Mucosa of stomach (tissue), 1 donor: Measurements from ENCODE around the gene USP3.

Experiments
- H3K27me3 ChIP-seq: one replicate; pipeline ENCODE4 v1.7.0; 2013; ENCODE audit warnings: mild to moderate bottlenecking, low read length; ENCODE audit not compliant: control insufficient read depth, insufficient read depth
- H3K36me3 ChIP-seq: one replicate; pipeline ENCODE4 v1.7.0; 2013; ENCODE audit warnings: low read length; ENCODE audit not compliant: control insufficient read depth, insufficient read depth
- H3K4me1 ChIP-seq: one replicate; pipeline ENCODE4 v1.7.0; 2013; ENCODE audit warnings: mild to moderate bottlenecking, low read length; ENCODE audit not compliant: control insufficient read depth, insufficient read depth
- H3K4me3 ChIP-seq: one replicate; pipeline ENCODE4 v1.7.0; 2013; ENCODE audit warnings: low read length
- H3K9ac ChIP-seq: one replicate; pipeline ENCODE4 v1.7.0; 2013; ENCODE audit warnings: mild to moderate bottlenecking, low read length, moderate library complexity
- H3K9me3 ChIP-seq: one replicate; pipeline ENCODE4 v1.7.0; 2013; ENCODE audit warnings: mild to moderate bottlenecking, low read length, moderate library complexity; ENCODE audit not compliant: control insufficient read depth
- donor health status: Pancreatic carcinoma.

Gene USP3

GRCh38 chr15:63491979-63492378 lies 12.4 kb upstream of the USP3 start:
- no peaks in the 10 kb centered on the region for H3K27me3 ChIP-seq
- no peak overlapping the region for H3K9ac ChIP-seq
- peaks cover 10% of the 10 kb centered on the region for H3K4me1 ChIP-seq
- H3K36me3 ChIP-seq, result no peaks in the 10 kb centered on the region
- H3K4me3 ChIP-seq, result no peak overlapping the region
- no peaks in the 10 kb centered on the region for H3K9me3 ChIP-seq

DNA sequence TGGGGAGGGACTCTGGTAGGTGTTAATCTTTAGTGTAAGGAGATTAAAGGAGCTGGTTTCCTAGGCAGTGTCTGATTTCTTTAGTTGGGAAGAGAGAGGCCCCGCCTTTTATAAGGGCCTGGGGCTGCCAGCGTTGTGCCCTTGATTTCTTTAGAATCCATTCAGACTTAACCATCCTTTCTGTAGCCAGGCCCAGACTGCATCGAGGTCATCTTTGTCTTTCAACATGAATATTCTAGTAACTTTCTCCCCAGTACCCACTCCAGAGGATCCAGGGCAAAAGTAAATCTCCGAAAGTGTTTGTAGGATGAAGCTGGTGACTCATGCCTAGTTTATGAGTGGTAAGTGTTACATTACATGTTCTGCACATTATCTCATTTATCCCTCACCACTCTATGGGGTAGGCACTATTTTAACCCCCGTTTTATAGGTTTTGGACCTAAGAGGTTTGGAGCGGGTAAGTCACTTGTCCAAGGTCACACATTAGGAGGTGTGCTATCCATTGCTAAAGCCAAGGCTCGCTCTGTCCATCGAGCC lies 11.8 kb upstream of the USP3 start:
- no peaks in the 10 kb centered on the region for H3K36me3 ChIP-seq
- H3K9ac ChIP-seq, result no peak overlapping the region
- no peaks in the 10 kb centered on the region for H3K9me3 ChIP-seq
- H3K4me1 ChIP-seq, result peaks cover 14% of the 10 kb centered on the region
- H3K4me3 ChIP-seq, result no peak overlapping the region
- no peaks in the 10 kb centered on the region for H3K27me3 ChIP-seq

DNA sequence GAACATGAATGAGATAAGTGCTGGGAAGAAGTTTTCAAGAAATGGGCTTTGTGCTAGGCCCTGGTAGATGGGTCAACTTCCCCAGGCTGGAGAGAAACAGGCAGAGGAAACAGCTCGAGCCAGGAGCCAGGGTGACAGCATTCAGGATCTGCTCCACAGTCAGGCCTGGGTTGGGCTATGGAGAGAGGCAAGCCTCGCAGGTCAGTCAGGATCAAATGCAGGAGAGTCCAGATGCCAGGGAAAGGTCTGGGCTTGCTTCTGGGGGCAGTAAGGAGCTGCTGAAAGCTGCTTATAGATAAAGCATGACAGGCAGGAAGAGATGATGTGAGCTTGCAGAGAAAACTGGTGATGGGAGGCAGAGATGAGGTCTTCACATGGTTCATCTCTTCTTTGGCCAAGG lies 11.0 kb upstream of the USP3 start:
- H3K4me3 ChIP-seq, result no peak overlapping the region
- H3K27me3 ChIP-seq, result no peaks in the 10 kb centered on the region
- H3K9me3 ChIP-seq, result no peaks in the 10 kb centered on the region
- no peaks in the 10 kb centered on the region for H3K36me3 ChIP-seq
- no peak overlapping the region for H3K9ac ChIP-seq
- H3K4me1 ChIP-seq, result peaks cover 21% of the 10 kb centered on the region

- Histone ChIP-seq H3K36me3 (no peaks in the 10 kb centered on the region), H3K9ac (no peak overlapping the region), H3K4me1 (peaks cover 29% of the 10 kb centered on the region), H3K9me3 (no peaks in the 10 kb centered on the region), H3K27me3 (no peaks in the 10 kb centered on the region), H3K4me3 (no peak overlapping the region)
Measured at GRCh38 chr15:63494408-63494807, 10.0 kb upstream of the USP3 start.

GRCh38 chr15:63495343-63495742 lies 9.1 kb upstream of the USP3 start:
- H3K4me1 ChIP-seq, result peaks cover 38% of the 10 kb centered on the region
- H3K4me3 ChIP-seq, result no peak overlapping the region
- no peak overlapping the region for H3K9ac ChIP-seq
- no peaks in the 10 kb centered on the region for H3K27me3 ChIP-seq
- no peaks in the 10 kb centered on the region for H3K9me3 ChIP-seq
- no peaks in the 10 kb centered on the region for H3K36me3 ChIP-seq

GRCh38 chr15:63495780-63496488 lies 8.5 kb upstream of the USP3 start:
- no peak overlapping the region for H3K4me3 ChIP-seq
- peaks cover 44% of the 10 kb centered on the region for H3K4me1 ChIP-seq
- no peaks in the 10 kb centered on the region for H3K27me3 ChIP-seq
- H3K9ac ChIP-seq, result no peak overlapping the region
- no peaks in the 10 kb centered on the region for H3K9me3 ChIP-seq
- no peaks in the 10 kb centered on the region for H3K36me3 ChIP-seq

DNA sequence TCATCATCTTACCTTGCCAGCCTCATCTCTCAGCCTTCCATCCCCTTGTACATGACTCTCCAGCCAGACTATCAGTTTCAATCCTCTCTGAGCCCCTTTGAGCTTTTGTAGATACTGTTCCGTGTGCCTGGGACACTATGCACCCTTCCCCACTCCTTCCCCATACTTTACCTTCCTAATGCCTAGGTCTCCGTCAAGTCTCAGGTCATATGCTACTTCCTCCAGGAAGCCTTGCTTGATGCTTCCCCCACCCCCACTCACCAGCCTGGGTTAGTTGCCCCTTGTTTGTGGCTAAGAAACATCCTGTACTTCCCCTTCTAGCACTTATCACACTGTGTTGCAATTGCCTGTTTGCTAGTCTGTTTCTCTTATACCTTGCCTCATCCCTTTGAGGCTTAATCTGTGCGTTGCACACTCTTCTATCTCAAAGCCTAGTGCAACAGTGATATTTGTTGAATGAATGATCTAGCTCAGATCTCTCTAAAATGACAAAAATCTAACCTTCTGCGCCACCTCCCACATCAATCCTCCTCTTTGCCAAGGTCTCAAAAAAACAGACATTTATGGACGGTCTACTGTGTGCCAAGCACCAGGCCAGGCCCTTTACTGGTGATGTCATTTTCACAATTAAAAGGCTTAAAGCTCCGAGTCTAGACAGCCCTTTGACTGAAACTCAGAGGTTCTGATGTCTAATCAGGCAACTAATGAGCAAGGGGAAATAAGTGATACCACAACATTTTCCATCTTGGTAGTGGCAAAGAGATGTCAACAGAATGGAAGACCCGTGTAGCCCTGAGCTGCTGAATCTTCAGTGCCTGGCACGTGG lies 6.5 kb upstream of the USP3 start:
- no peaks in the 10 kb centered on the region for H3K36me3 ChIP-seq
- no peak overlapping the region for H3K9ac ChIP-seq
- no peaks in the 10 kb centered on the region for H3K9me3 ChIP-seq
- H3K27me3 ChIP-seq, result no peaks in the 10 kb centered on the region
- peaks cover 59% of the 10 kb centered on the region for H3K4me1 ChIP-seq
- no peak overlapping the region for H3K4me3 ChIP-seq

DNA sequence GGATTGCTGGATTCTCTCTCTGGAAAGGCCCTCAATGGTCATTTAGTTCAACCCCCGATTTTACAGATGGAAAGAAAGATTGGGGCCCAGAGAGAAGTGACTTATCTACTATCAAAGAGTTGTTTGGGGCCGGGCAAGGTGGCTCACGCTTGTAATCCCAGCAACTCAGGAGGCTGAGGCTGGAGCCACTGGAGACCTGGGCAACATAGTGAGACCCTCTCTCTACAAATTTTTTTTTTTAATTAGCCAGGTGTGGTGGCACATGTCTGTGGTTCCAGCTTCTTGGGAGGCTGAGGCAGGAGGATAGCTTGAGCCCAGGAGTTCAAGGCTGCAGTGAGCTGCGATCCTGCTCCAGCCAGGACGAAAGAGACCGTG lies 5.2 kb upstream of the USP3 start:
- Histone ChIP-seq H3K9me3 (no peaks in the 10 kb centered on the region), H3K4me3 (no peak overlapping the region)

DNA sequence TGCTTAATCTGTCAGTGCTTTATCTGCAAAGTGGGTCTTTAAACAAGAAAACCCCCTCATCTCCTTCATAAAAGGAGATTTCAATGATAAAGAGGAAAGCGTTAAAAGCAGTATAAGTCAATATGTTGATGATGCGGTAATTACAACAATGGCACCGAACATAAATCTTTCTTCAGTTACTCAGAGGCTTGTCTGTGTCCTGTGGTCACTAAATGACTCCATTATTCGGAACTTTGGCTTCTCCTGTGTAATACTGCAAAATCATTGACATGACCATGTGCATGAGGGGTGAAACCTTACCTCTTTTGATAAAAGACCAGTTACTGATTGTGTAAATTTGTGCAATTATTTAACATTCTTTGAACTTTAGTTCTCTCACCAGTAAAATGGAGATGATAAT lies 4.8 kb upstream of the USP3 start:
- Histone ChIP-seq H3K4me1 (peaks cover 67% of the 10 kb centered on the region), H3K4me3 (no peak overlapping the region), H3K27me3 (no peaks in the 10 kb centered on the region), H3K9me3 (no peaks in the 10 kb centered on the region), H3K36me3 (no peaks in the 10 kb centered on the region), H3K9ac (no peak overlapping the region)

More for the DNA sequence above, 5.2 kb upstream of the USP3 start:
- Histone ChIP-seq H3K27me3 (no peaks in the 10 kb centered on the region), H3K4me1 (peaks cover 67% of the 10 kb centered on the region), H3K9ac (no peak overlapping the region), H3K36me3 (no peaks in the 10 kb centered on the region)

DNA sequence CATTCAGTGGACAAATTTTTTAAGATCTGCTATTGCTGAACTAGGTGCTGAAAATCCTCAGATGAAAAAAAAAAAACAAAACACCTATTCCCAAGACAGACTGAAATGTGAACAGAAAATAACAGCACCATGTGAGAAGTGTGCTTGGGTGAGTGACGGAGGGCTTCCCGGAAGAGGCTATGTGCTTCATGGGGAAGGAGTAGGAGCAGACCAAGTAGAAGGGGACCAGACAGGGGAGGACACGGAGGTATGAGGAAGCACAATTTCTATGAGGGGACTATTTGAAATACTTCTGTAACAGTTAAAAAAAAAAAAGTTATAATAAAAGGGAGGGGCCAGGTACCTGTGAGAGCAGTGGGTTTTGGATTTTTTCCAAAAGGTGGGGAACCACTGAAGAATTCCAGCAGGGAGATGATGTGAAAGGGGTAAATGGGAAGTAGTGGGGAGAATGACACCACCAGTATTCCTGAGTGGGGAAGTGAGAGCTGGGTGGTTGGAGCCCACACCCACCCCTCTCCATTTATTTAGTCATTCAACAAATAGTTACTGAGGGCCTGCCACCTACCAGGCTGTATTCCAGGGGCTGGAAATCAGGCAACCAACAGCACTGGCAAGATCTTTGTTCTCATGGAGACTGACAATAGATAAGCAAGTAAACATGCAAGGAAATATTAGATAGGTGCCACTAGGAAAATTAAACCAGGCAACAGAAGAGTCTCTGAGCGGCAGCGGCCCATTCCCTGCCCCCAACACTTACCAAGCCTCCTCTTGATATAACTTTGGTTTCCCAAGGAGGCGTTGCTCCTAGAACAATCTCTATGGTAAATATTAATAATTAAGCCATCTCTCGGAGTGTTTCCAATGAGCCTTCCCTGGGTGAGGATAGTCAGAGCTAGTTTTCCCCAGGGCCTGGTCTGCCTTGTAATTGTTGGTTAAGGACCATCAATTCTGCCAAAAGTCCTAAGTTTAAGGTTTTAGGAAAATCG lies 3.8 kb upstream of the USP3 start:
- H3K4me3 ChIP-seq, result no peak overlapping the region
- no peaks in the 10 kb centered on the region for H3K9me3 ChIP-seq
- H3K36me3 ChIP-seq, result no peaks in the 10 kb centered on the region
- H3K27me3 ChIP-seq, result no peaks in the 10 kb centered on the region
- H3K4me1 ChIP-seq, result peaks cover 67% of the 10 kb centered on the region
- H3K9ac ChIP-seq, result peak overlapping the region; percentile 62

DNA sequence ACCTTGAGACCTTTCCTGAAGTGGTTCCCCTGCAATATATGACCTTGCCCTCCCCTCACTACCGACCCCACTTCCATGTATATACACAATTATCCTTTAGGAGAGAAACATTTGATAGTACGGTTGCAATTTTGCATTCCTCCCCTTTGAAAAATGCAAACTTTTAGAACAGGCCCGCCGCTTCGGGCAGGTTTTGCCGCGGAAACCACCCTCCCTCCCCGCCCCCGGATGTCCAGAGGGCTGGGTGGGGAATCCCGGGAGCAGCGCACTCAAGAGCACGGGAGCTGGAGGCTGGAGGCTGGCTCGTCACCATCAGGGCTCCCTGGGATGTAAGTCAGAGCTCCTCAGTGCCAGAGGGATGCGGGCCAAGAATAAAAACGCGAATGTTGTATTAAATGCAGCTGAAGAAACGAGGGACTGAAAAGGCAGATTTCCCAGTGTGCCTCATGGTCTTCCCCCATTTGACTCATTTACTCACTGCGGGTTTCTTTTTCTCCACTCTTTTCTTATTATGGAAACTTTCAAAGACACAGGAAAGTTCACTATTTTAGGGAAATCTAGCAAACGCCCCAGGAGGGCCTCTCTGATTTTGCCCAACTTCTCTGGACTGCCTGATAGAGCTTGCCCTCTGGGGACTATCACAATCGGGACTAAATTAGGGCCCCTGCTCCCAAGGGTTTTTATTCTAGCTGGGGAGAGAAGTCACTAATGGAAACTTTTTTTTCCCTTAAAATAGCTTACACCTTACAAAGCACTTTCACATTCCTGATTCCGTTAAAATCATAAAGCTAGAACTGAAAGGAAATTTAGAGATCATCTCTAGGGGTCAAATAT lies 2.9 kb upstream of the USP3 start:
- H3K4me3 ChIP-seq, result peak overlapping the region; percentile 3
- no peaks in the 10 kb centered on the region for H3K36me3 ChIP-seq
- H3K9ac ChIP-seq, result peak overlapping the region; percentile 62
- no peaks in the 10 kb centered on the region for H3K9me3 ChIP-seq
- H3K4me1 ChIP-seq, result peaks cover 71% of the 10 kb centered on the region
- H3K27me3 ChIP-seq, result no peaks in the 10 kb centered on the region
